HepG2 (cell line): ENCODE results near the gene ATR. TPM values are rescaled to one million over a fixed set of nuclear protein-coding genes. Genes with fewer than 3 reads are reported as not detected.
A peak's percentile ranks its signal among the peaks of the same experiment; 100 is the strongest.
"Not testable (repeated sequence)": the region's sequence is repeated elsewhere in the genome, so short reads cannot be mapped to it uniquely, and the experiment has no call there.

Experiments
- ATF3 ChIP-seq: sonication (generic); formaldehyde crosslinking; IDR thresholded peaks from 2 replicates; pipeline ENCODE4 v1.4.0; 2020; ENCODE audit warnings: missing genetic modification reagents
- ATF4 ChIP-seq, 2 experiments: fragments of 450-650 bp in 1 of 2; sonication (generic) in 1 of 2; formaldehyde crosslinking; IDR thresholded peaks; 2 replicates each; pipeline versions ENCODE4 v1.5.0 to v1.8.0; 2020 to 2022; ENCODE audit warnings: mild to moderate bottlenecking in 1 of 2, missing genetic modification reagents in 1 of 2
- CEBPG ChIP-seq: IDR thresholded peaks from 2 replicates; pipeline ENCODE4 v1.6.1; 2016
- FOSL1 ChIP-seq: sonication (generic); formaldehyde crosslinking; IDR thresholded peaks from 2 replicates; pipeline ENCODE4 v1.9.0; 2021; ENCODE audit warnings: missing genetic modification reagents, borderline replicate concordance
- HNF4A ChIP-seq: sonication (generic); formaldehyde crosslinking; IDR thresholded peaks from 2 replicates; pipeline ENCODE4 v1.4.0; 2020; ENCODE audit warnings: missing genetic modification reagents
- HOMEZ ChIP-seq: IDR thresholded peaks from 2 replicates; pipeline ENCODE4 v1.6.1; 2016; ENCODE audit warnings: low read depth
- LCORL ChIP-seq, 2 experiments: fragments of 450-650 bp in 1 of 2; sonication (generic) in 1 of 2; formaldehyde crosslinking in 1 of 2; IDR thresholded peaks; 2 replicates each; pipeline versions ENCODE4 v1.5.0 to v1.6.1; 2017 to 2020; ENCODE audit warnings: antibody characterized with exemption in 1 of 2, missing genetic modification reagents in 1 of 2
- MTF1 ChIP-seq: sonication (generic); formaldehyde crosslinking; IDR thresholded peaks from 2 replicates; pipeline ENCODE4 v1.5.0; 2020; ENCODE audit warnings: missing genetic modification reagents
- NR2F6 ChIP-seq, 2 experiments: IDR thresholded peaks; 2 replicates each; pipeline ENCODE4 v1.6.1; 2016; ENCODE audit warnings: antibody characterized with exemption in 1 of 2, mild to moderate bottlenecking in 1 of 2
- PAXIP1 ChIP-seq: sonication (generic); formaldehyde crosslinking; conservative IDR thresholded peaks from 2 replicates; pipeline ENCODE4 v1.4.0; 2020; ENCODE audit warnings: mild to moderate bottlenecking, missing genetic modification reagents, moderate library complexity
- ZEB1 ChIP-seq: IDR thresholded peaks from 2 replicates; pipeline ENCODE4 v1.6.1; 2012; ENCODE audit warnings: mild to moderate bottlenecking, low read depth, inconsistent platforms; ENCODE audit not compliant: insufficient replicate concordance
- polyA plus RNA-seq, 8 experiments: library from polyadenylated mRNA; depleted of rRNA in 3 of 8; stranded (reverse) in 7 of 8; unstranded in 1 of 8; fragments of >200 nt; fragmentation: Illumina TruSeq in 4 of 8; extraction: Trizol in 4 of 8; gene quantifications; 2 replicates each; pipeline versions ENCODE4 v1.2.1 to v1.2.3, GENCODE V29; 2011 to 2016; ENCODE audit warnings: low read depth in 4 of 8, missing spikeins in 1 of 8, mixed read lengths in 1 of 8; ENCODE audit not compliant: insufficient read depth in 1 of 8
- small RNA-seq, 3 experiments: library from RNA; depleted of rRNA; stranded (forward); fragments of <200 nt; gene quantifications; one replicate each; pipeline ENCODE3, GENCODE V24; 2012; ENCODE audit warnings: low read depth in 2 of 3, low replicate concordance in 1 of 3; ENCODE audit not compliant: insufficient read length in 3 of 3, insufficient read depth in 2 of 3
- total RNA-seq, 5 experiments: library from RNA; depleted of rRNA; stranded (reverse); fragments of >200 nt; fragmentation: Illumina TruSeq; extraction: Trizol; gene quantifications; 2 replicates each; pipeline ENCODE4 v1.2.3, GENCODE V29; 2016; ENCODE audit warnings: low read depth in 1 of 5

Gene ATR
- total and polyA plus RNA-seq, 2 of the 13 experiments (the other 11 are each of a cell fraction or from before 2014, with no cell fraction given), result 6.6 to 17.0 TPM

- TF ChIP-seq LCORL (IDR thresholded peaks at IDR 0.05) (0 out of 2 replicates have a peak, but pooled peaks have one; percentile 42), LCORL (CRISPR knock-in tag; IDR thresholded peaks at IDR 0.05) (peak; percentile 77), ZEB1 (peak; percentile 50), HOMEZ (0 out of 2 replicates have a peak, but pooled peaks have one; percentile 24), ATF3 (CRISPR knock-in tag) (0 out of 2 replicates have a peak, but pooled peaks have one; percentile 24), MTF1 (CRISPR knock-in tag) (0 out of 2 replicates have a peak, but pooled peaks have one; percentile 58), HNF4A (CRISPR knock-in tag) (peak; percentile 55), PAXIP1 (CRISPR knock-in tag) (peak; percentile 50), ATF4 (CRISPR knock-in tag; IDR thresholded peaks at IDR 0.05) (peak in 1 of 2 experiments; percentile 87; a peak in 2 of 4 replicates), NR2F6 (CRISPR knock-in tag; IDR thresholded peaks at IDR 0.05) (peak; percentile 43; the same call in 1 of the 2 replicates), CEBPG (CRISPR knock-in tag) (peak; percentile 62), FOSL1 (CRISPR knock-in tag) (peak; percentile 65; the same call in 1 of the 2 replicates)
- not testable (repeated sequence) for TF ChIP-seq NR2F6 (IDR thresholded peaks at IDR 0.05)
- TF ChIP-seq, all 625 proteins: peak for 17; not testable (repeated sequence) for 608
Measured at GRCh38 chr3:142400537-142400936, 178.0 kb downstream of the ATR start (continued).

Small RNA genes within 50 kb of the gene (small RNA-seq; reads per million reads assigned to genes)
- gene RNA5SP143, result 0 reads per million in 3 experiments
- 0 reads per million in 3 experiments for gene RNU1-100P
- gene RNU6-1294P, result 0 reads per million in 3 experiments

Other genes with a start within 250 kb of the ATR start
- 13.2 and 18.1 TPM in 2 replicates for gene XRN1, start 130.7 kb downstream of the ATR start, total RNA-seq (2016; rRNA removed; fragmentation: Illumina TruSeq; extraction: Trizol)
- gene XRN1, start 130.7 kb downstream of the ATR start, polyA plus RNA-seq (2011; rRNA removed), result 11.2 and 13.3 TPM in 2 replicates
- 21.1 and 34.1 TPM in 2 replicates for gene PLS1, start 17.7 kb upstream of the ATR start, total RNA-seq (2016; rRNA removed; fragmentation: Illumina TruSeq; extraction: Trizol)
- gene PLS1, start 17.7 kb upstream of the ATR start, polyA plus RNA-seq (2011; rRNA removed), result 8.3 and 11.2 TPM in 2 replicates
- 7.6 and 10.8 TPM in 2 replicates for gene TRPC1, start 145.3 kb upstream of the ATR start, total RNA-seq (2016; rRNA removed; fragmentation: Illumina TruSeq; extraction: Trizol)
- 12.2 and 13.1 TPM in 2 replicates for gene TRPC1, start 145.3 kb upstream of the ATR start, polyA plus RNA-seq (2011; rRNA removed)